Measurements from ENCODE around the gene MACROD2.

DNA sequence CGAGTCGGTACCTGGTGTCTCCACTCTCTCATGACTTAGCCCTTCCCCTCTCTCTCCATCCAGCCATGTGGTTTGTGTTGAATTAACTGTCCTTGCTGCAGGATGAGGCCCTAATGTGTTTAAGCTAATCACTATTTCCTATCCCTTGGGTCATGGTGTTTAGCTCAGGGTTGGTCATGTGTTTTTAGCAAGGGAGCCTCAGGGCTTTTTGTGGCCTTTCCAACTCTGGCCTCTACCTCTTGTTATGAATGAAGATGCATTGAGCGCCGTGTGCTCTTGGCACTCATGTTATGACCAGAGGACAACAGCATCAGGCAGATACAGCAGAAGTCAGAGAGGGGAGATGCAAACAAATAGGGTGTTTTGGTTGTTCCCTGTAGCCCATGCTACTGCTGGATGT, 1016.3 kb downstream of the MACROD2 start:
- TF ChIP-seq, protein P1, sequence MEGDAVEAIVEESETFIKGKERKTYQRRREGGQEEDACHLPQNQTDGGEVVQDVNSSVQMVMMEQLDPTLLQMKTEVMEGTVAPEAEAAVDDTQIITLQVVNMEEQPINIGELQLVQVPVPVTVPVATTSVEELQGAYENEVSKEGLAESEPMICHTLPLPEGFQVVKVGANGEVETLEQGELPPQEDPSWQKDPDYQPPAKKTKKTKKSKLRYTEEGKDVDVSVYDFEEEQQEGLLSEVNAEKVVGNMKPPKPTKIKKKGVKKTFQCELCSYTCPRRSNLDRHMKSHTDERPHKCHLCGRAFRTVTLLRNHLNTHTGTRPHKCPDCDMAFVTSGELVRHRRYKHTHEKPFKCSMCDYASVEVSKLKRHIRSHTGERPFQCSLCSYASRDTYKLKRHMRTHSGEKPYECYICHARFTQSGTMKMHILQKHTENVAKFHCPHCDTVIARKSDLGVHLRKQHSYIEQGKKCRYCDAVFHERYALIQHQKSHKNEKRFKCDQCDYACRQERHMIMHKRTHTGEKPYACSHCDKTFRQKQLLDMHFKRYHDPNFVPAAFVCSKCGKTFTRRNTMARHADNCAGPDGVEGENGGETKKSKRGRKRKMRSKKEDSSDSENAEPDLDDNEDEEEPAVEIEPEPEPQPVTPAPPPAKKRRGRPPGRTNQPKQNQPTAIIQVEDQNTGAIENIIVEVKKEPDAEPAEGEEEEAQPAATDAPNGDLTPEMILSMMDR (IDR thresholded peaks at IDR 0.05), result no peak
- no peak for TF ChIP-seq ZFX (IDR thresholded peaks at IDR 0.05; ENCODE audit: borderline replicate concordance)
